GM18868 (cell line): Measurements from ENCODE around the gene MAGEF1.

Experiments
- ATAC-seq: cut with Tn5 transposase; IDR thresholded peaks from one replicate; pipeline ENCODE4 v1.9.1; 2021; ENCODE audit warnings: mild to moderate bottlenecking, moderate library complexity; ENCODE audit not compliant: unreplicated experiment

MAGEF1 gene

DNA sequence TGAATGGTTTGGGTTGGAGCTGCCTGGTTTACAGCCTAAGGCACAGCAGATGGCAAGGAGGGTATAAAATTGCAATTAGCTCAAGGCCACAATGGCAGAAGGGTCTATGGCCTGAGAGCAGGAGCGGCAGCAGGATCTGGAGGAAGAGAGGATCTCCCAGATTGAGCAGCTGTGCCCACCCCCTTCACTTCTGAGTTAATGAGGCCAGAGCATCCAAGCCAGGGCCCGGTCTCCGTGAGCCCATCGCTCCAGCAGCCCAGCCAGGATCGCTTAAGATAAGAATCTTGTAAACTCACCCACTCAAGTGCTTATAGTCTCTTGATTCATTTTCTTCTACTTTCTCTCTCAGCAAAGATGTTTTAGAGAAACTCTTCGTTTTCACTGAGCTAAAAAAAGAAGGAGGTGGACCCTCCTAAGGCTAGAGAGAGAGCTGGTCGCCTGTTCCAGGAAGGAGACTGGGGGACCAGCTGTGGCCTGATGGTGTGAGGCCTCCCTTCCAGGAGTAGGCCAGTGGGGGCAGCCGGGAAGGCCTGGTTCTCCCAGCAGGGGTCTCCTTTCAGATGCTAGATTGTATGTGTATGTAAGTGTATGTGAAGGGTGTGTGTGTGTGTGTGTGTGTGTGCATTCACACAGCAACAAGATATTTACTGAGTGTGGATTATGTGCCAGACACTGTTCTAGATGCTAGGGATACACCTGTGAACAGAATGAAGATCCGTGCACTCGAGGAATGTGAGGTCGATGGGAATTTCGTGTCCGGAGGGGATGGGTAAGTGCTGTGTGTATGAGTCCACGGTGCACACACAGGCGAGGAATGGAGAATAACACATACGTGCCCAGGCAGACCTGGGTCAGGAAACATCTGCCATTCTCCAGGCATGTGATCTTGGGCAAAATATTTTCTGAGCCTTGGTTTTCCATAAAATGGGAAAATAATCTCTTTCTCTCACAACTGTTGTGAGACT, 18.6 kb downstream of the MAGEF1 start:
- no peak for ATAC-seq

DNA sequence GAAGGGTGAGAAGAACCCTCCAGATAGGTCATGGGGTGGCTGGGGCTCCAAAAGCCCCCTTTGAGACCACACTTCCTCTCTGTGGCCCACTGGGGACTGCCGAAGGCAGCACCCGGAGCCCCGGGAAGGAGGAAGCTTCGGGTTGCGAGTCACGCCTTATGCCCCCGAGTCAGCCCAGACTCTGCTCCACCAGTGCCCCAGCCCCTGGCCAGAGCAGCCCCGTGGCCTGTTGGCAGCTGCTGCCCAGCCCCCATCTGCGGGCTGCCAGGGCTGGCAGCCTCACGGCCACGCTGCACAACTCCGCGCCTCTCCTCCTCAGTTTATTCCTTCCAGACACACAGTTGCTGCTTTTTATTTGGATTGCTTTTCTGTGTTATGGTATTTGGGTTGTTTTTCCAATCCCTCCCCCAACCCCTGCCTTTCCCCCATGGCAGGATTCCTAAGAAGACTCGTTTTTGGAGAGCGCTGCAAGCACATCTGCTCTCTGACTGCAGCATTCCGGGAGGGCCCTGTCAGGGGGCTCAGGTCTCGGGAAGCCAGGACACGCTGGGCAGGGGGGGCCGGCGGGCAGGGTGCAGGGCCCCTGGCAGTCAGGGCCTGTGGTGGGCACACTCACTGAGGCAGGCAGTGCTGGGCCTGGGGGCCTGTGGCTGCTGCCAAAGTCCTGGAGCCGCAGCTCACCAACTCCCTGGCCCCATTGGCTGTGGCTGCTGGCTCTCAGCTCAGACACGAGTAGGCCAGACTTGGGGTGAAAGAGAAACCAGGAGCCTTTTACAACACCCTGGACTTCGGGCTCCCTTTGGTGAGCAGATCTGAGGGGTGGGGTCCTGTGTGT, 20.2 kb downstream of the MAGEF1 start:
- peak; percentile 58 for ATAC-seq

DNA sequence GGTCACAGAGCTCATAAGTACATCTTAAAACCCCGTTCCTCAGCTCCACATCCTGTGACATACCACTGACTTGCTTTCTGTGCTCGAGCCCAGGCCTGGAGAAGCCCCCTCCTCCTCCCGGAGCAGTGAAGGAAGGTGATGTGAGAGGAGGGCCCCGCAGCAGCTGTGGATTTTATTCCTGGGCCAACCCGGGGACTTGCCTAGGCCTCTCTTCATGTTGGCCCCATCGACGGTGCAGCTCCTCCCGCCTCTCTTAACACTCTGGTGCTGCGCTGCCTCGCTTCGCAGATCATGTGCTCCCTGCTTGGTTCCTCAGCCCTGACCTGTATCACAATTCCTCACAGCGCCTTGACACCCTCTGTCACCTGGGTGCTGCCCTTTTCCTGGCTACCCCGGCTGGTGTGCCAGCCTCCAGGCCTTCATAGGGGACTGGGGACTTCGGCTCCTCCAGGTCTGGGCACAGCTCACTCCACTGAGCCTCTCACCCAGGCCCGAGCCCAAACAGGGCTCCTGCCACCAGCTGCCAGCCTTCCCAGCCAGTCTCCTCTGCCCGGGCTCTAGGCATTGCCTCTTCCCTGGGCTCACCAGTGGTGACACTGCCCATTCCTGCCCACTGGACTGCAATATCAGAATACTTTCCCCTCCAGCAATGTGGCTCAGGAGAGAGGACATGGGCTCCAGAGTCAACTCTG, 21.5 kb downstream of the MAGEF1 start:
- no peak for ATAC-seq

DNA sequence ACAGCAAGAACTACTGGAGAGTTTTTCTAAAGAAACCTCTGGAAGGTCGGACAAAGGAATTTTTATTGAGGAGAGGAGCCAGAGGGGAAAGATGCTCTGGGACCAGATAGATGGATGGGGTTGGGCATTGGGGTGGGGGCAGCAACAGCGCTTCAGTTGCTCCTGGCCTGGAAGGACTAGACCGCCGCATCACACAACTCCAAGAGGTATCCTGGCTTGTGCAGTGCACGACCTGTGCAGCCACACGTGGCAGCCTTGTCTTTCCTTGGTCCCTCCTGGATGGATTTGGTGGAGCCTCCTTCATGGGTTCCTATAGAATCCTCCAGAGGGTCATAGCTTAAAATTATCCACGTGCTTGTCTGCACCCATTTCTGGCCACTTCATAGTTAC, 23.0 kb downstream of the MAGEF1 start:
- no peak for ATAC-seq

DNA sequence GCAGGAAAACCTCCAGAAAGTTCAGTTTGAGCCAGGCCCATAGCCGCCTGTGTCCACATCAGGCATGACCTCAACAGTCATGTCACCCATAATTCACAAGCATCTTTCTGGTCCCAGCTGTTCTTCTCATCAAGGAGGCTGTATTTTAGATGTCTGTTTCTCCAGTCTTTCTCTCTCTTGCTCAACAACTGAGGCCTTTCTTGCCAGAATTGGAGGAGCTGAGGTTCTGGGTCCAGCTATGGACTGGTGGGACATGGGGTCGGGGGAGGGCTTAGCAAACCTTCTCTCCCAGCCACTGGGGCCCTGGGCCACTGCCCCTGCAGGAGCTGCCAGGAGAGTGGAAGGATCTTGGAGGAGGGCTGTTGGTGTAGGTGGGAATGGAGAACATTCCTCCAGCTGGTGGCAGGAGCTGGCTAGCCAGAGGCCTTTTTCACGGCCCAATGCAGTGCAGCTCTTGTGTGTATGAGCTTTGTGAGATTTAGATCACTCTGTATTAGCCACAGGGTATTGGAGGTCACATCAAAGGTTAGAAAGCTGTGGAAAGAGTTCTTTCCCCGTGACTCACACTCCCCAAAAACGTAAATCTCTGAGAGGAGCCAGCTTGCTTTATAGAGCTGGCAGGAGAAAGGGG, 23.5 kb downstream of the MAGEF1 start:
- ATAC-seq = no peak

DNA sequence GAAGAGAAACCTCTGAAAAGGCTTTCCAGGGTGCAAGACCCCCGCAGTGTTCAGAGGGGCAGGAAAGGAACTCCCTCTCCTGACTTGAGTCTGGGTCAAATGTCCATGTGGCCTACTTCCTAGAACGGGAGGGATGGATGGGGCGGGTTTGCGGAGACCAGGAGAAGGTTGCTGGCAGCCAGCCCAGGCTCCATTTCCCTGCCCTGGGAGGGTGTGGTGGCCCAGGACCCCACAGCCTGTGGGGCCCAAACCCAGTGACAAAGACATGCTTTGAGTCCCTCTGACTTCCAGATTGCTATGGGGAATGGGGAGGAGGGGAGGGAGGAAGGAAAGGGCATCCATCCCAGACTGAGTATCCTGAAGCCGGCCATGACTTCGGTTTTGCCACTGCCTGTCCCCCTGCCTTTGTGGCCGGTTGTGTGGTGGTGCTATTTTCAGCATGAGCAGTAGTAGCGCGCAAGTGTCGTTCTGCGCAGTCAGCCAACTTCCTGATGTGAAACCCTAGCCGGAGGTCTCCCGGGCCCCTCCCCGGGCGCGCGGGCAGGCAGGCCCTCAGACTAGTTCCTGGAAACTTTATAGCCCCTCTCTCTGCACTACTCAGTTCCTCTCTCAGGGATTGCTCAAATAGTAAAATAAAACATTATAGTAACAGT, 24.4 kb downstream of the MAGEF1 start:
- ATAC-seq = no peak

DNA sequence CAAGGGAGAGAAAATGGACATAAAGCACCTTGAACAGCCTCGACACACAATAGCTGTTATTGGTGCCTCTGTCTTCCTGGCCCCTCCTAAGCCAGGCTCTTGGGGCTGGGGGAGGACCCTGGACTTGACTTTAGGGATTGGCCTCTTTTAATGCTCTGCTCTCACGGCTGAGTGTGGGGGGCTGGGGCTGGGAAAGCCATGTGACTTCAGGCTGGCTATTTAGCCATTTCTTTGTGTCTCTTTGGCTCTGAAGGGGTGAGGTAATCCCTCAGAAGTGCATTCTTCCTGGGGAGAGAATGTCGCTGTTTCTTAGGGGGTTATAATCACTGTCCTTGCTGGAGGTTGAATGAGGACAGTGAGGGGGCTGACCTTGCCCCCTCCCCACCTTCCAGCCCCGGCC, 26.2 kb downstream of the MAGEF1 start:
- ATAC-seq = no peak

DNA sequence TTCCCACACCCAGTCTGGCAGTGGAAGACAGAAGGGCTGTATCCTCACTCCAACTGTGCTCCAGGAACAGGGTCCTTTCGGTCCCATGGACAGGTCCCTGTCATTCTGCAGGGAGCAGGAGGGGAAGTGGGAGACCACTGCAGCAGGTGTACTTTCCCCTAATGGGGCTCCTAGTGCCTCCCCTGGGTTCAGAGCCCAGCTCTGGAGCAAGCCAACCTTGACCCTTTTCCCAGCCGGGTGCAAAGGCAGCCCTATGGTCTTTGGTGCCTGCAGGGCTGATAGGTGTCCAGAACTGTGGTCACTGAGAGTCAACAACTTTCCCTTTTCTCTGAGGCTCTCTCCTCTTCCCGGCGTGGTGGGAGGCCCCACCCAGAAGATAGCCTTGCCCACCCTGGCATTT, 26.8 kb downstream of the MAGEF1 start:
- ATAC-seq = no peak

DNA sequence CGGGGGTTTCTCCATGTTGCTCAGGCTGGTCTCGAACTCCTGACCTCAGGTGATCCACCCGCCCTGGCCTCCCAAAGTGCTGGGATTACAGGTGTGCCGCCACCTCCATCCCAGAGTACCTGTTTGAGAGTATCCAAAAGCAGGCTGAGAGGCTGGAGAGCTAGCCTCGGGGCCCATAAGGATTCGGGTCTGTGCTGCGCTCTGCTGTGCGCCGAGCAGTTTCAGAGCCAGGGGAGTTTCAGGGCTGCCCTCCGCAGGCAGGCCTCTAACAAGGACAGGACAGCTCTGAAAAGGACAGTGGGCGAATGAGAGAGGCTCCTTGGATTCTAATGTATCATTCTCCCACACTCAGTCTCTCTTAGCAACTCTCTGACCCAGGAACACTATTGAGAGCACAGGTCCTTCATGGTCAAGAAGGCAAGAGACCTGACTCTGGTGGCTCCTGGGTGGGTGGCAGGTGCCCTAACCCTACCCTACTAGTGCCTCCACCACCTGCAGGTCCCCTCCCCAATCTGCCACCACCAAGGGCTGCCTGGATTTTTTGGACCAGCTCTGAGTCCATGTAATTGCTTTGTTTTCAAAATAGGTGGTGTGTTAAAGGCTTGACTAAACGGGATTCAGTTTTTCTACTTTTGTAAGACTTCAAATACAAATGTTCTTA, 27.8 kb downstream of the MAGEF1 start:
- no peak for ATAC-seq

DNA sequence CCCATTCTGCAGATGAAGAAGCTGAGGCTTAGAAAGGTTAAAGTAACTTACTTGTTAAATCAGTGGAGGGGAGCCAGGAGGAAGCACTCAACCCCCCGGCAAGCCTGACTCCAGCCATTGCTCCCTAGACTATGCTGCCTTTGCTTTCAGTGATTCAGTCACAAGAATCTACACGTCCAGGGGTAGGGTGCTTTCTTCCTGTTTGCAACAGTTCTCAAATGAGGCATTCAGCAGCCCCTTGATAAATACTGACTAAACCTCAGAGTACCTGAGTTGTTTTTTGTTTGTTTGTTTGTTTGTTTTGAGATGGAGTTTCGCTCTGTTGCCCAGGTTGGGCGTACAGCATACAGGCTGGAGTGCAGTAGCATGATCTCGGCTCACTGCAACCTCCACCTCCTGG, 28.6 kb downstream of the MAGEF1 start:
- no peak for ATAC-seq

DNA sequence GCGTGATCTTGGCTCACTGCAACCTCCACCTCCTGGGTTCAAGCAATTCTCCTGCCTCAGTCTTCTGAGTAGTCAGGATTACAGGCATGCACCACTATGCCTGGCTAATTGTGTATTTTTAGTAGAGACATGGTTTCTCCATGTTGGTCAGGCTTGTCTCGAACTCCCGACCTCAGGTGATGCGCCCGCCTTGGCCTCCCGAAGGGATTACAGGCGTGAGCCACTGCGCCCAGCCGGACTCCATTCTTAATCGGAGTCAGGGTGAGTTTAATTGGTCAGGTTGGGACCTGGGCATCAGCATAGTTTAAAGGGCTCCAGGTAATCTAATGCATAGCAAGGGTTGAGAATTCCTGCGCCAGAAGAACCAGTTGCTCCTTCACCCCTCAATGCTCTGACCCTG, 29.2 kb downstream of the MAGEF1 start:
- ATAC-seq = no peak

DNA sequence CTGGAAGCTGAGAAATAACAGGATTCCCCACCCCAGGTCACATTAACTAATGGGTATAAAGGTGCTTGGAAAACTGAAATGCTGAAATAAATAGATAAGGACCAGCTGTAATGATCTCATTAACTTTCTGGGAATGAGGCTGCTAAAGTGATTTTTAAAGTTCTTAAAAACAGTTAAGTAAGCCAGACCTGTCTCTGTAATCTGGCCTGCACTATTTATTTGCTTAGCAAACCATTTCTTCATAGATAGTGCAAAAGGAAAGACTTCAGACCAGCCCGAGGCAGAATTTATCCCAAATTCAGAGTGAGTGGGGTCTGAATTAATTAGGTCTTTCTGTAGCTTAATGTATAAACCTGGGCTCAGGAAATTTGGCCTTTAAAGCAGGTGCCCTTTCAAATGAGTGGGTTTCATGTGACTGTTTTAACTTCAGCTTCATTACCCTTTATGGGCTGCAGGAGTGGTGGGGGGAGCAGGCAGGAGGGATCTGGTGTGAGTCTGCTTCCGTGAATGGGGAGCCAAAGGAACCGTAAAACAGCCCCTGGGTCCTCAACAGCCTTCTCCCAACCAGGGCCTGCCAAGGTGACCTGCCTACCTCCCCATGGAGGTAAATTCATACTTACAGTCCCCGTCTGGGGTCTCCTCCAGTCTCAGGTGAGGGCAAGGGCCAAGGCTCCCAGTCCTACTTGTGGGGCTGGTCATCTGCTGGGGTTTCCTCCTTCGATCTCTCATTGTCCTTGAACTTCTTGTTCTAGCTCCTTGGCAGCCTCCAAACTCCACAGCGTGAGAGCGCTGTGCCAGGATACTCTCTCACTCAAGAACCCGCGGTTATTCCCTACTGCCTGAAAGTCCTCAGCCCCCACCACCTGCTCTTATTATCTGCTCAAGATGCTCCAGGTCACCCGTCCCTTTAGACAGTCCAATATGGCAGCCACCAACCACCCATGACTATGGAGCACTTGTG, 31.2 kb downstream of the MAGEF1 start:
- no peak for ATAC-seq

DNA sequence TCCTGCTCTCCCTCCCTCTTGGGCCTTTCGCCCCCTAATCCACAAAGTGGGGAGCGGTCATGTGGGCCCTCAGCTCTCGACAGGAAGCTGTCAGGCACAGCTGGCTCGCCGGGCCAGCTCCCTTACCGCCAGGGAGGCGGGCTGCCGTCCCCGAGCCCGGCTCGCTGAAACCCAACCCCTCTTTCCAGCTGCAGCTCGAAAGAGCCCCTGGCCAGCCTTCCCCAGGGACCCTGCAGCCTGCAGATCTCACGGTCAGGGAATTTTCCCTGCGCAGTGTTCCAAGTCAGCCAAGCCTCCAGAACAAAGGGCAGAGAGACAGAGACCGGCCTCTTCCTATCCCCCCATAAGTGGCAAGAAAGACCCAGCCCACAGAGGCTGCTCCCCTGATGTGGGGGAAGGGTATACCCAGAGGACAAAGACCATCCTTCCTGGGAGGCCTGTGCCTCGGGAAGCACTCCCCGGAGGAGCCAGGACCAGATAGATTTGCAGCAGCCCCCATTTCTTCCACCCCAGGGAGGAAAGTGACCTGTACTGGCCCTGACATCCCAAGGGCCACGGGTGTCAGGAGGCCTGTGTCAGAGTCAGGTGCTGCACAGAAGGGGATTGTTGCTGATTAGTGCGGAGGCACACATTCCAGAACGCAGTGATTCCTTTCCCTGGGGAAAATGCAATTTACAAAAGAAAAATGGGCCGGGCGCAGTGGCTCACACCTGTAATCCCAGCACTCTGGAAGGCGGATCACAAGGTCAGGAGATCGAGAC, 32.6 kb downstream of the MAGEF1 start:
- no peak for ATAC-seq

DNA sequence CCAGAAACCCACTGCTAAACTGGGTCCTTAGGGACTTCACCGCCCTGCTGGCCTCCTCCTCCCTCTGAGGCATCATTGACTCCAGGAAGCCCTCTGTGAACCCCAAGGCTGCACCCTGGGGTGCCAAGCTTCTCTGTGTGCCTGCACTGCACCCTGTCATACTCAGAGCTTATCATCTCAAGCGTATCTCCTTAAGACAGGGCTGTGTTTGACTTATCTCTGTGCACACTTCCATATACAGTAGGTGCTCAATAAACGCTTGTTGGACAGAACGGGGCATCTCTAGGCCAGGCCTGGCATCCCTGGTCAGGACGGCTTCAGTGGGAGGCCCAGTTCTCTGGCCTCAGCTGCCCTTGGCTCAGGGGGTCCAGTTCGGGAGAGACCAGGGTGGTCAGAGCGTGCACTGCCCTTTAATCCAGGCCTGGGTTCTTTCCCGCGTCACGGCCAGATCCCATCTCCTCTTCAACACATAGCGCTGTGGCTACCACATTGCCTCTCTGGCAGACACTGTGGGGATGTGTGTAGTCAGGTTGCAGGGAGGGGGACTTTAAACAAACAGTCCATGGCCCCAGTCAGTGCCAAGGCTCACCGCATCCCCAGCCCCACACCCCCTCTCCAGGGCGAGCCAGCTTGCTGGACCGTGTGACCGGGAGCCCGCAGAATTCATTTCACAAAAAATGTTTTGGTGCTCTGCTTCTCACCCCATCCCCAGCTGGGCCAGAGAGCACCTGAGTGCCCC, 33.4 kb downstream of the MAGEF1 start:
- no peak for ATAC-seq

DNA sequence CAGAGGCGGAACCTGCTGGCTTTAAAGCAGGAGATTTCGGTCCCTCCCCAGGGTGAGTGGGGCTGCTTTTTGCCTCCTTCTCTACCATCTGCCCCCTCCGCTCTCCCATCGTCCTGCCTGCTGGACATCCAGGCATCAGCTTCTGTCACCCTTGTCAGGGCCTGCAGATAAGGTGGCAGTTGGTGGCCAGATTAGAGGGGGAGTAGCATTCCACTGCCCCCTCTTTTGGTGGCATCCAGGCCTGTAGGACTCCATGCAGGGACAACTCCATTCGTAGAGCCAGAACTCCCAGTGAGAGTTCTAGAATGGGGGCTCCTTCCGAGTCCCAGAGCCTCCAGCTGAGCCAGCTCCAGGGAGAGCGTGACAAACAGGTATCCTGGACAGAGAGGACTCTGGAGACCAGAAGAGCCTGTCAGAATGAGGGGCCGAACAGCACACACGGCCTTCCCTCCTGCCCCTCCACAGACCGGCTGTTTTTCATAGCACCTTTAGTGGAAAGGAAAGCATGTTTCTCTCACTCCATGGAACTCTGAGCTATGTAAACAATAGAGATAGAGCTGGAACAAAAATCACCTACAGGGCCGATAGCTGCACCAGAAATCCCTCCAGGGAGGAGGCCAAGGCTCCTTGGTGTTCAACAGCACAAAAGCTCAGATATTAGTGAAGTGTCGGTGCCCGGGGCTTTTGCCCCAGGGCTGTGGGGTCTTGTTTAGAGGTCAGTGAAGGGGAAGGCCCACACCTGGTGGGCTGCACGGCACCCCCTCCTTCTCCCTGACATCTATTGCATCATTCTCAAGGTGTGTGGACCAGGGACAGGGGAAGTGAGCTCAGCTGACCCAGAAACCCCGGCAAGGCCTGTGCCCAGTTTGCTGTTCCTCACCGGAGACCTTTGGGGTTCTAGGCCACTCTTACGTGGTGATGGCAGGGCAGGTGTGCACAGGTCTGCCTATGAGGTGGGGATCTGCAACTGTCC, 34.2 kb downstream of the MAGEF1 start:
- no peak for ATAC-seq

DNA sequence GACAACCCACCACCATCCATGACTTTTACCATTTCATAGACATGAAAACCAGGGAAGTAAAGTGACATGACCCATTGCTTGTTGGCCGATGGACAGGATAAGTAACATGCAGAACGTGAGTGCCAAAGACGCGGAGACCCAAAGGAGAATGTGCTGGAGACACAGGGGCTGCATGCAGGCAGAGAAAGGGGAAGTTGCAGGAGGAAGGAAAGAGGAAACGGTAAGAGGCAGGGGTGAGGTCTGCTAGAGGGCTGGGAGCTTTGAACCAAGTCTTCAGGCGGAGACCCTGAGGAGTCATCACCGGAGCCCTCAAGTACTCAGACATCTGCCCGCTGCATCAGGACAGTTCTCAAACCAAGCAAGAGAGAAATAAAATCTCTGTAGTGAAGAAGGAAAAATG, 34.9 kb downstream of the MAGEF1 start:
- ATAC-seq = no peak
